ENCODE measurements around the gene RPTOR.

DNA sequence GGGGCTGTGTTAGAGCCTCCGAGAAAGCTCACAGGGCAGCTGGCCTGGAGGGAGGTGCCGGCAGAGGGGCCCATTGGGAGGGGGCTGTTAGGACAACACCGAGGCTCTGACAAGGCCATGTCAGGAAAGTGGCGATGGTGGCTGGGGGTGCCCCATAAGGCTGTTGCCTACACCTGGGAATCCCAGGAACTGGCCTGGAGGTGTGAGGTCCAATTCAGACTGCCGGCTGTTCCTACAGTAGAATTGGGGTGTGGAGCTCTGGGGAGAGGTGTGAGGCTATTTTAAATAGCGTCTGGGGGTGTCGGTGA, 292.0 kb downstream of the RPTOR start:
- TF ChIP-seq, protein P1, sequence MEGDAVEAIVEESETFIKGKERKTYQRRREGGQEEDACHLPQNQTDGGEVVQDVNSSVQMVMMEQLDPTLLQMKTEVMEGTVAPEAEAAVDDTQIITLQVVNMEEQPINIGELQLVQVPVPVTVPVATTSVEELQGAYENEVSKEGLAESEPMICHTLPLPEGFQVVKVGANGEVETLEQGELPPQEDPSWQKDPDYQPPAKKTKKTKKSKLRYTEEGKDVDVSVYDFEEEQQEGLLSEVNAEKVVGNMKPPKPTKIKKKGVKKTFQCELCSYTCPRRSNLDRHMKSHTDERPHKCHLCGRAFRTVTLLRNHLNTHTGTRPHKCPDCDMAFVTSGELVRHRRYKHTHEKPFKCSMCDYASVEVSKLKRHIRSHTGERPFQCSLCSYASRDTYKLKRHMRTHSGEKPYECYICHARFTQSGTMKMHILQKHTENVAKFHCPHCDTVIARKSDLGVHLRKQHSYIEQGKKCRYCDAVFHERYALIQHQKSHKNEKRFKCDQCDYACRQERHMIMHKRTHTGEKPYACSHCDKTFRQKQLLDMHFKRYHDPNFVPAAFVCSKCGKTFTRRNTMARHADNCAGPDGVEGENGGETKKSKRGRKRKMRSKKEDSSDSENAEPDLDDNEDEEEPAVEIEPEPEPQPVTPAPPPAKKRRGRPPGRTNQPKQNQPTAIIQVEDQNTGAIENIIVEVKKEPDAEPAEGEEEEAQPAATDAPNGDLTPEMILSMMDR (IDR thresholded peaks at IDR 0.05 in 4 of 5, conservative IDR thresholded peaks at IDR 0.05 in 1 of 5) = no peak
- no peak for TF ChIP-seq POLR2A (IDR thresholded peaks at IDR 0.05)

Measured in gastrocnemius medialis (tissue), 4 donors.